GM18867 (cell line): Measurements from ENCODE around the gene CARD11.
"Not testable (repeated sequence)": the region's sequence is repeated elsewhere in the genome, so short reads cannot be mapped to it uniquely, and the experiment has no call there.

ENCODE experiments used
- ATAC-seq: cut with Tn5 transposase; IDR thresholded peaks from one replicate; pipeline ENCODE4 v1.9.1; 2021; ENCODE audit warnings: mild to moderate bottlenecking, moderate library complexity; ENCODE audit not compliant: unreplicated experiment

CARD11 gene

DNA sequence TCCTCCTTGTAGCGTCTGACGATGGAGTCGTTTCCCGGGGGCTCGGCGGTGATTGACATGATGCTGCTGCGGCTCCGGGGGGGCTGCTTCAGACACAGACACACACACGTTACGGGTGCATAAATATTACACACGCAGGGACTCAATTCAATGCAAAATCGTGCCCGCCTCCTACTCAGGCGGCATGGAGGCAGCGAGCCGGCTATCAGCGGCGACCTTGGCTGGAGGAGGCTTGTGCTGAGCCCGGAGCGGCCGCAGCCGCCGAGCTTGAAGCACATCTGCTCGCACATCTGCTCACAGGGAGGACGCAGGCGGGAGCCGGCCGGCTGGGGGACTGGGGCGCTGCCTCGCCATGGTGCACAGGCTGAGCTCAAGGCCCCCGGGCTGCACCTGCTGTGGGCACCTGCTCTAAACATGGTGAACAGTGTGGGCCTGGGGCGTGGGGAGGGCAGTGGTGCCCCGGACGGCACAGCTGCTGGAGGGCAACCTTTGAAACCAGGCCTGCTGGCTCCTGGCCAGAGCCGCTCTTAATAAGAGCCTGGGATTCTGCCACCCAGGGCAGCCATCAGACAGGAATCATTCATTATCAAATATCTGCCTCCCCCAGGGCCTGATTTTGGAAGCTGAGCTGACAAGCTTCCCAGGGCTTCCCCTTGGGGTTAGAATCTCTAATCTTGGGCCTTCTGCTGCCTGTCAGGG, 114.9 kb downstream of the CARD11 start:
- ATAC-seq = no peak

- ATAC-seq = no peak
Measured at GRCh38 chr7:2928256-2928612, 115.4 kb downstream of the CARD11 start.

GRCh38 chr7:2927592-2927991, 116.1 kb downstream of the CARD11 start:
- ATAC-seq = no peak

- no peak for ATAC-seq
Measured at GRCh38 chr7:2926896-2927405, 116.7 kb downstream of the CARD11 start.

GRCh38 chr7:2926120-2926895, 117.4 kb downstream of the CARD11 start:
- no peak for ATAC-seq

GRCh38 chr7:2924866-2925840, 118.5 kb downstream of the CARD11 start:
- no peak for ATAC-seq

- ATAC-seq = no peak
Measured at GRCh38 chr7:2923886-2924574, 119.6 kb downstream of the CARD11 start.

- ATAC-seq = no peak
Measured at GRCh38 chr7:2923291-2923781, 120.3 kb downstream of the CARD11 start.

- no peak for ATAC-seq
Measured at GRCh38 chr7:2922866-2923265, 120.8 kb downstream of the CARD11 start.

DNA sequence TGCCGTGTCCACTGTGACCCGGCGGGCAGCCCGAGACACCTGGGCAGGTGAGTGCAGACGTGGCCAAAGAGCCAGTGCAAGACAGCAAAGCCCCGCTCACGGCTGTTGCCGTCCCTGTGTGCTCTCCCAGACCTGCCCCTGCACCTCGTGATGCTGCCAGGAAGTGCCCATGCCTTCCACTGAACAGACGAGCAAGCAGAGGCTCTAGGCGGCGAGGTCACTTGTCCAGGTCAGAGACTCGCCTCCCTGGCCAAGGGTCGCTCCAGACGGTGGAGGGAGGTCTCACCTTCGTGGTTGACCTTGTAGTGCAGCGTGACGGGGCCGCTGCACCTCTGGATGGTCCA, 121.3 kb downstream of the CARD11 start:
- no peak for ATAC-seq

GRCh38 chr7:2921653-2922347, 121.9 kb downstream of the CARD11 start:
- ATAC-seq = no peak

DNA sequence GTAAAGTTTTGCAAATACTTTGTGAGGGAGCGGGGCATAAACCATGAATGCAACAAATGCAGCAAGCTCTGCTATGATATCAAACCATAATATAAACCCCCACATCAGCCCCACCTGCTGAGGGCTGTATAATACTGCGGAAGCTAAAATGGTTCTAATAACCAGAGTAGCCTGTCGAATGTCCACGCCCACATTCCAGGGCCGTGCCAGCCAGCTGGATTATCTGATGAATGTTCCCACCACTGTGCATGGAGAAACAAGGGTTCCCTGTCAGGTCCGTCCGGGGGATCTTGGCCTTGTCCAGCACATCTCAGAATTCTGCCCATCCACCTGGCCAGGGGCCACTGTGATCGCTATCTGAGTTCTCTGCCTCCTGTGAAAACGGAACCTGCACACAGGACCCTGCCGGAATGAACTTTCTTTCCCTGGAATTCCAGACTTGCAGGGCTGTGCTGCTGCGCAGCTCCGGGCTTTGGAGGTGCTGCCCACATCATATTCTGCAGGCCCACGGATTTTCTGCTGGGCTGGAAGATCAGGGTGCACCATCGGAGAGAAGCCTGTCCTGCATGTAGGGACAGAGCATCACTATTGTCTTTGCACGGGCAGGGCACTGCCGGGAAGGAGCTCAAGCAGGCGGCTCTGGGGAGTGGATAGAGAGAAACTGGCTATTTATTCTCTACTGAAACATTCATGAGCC, 122.6 kb downstream of the CARD11 start:
- no peak for ATAC-seq

DNA sequence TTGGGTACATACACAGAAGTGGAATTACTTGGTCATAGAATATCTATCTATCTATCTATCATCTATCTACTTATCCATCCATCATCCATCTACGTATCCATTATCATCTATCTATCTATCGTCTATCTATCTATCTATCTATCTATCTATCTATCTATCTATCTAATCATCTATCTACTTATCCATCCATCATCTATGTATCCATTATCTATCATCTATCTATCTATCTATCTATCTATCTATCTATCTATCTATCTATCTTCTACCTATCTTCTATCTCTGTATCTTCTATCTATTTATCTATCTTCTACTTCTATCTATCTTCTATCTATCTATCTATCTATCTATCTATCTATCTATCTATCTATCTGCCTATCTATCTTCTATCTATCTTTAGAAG, 123.2 kb downstream of the CARD11 start:
- ATAC-seq = not testable (repeated sequence)

GRCh38 chr7:2920041-2920440, 123.6 kb downstream of the CARD11 start:
- no peak for ATAC-seq

DNA sequence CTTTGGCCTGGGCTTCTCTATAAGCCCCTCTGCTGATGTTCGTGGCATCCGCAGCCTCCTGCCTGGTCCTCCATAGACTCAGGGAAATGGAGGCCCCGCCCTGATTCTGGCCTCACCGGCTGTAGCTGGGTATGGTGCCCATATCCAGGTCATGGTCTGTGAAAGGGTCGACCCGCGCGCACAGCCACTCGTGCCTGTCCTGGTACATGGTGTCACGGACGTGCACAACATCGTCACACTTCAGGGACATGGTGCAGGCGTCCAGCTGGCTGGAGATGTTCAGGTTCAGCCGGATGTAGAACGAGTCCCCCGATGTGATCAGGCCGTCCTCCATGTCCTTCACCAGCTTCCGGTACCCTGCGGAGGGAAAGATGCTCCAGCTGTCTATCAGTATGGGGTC, 124.4 kb downstream of the CARD11 start:
- no peak for ATAC-seq

GRCh38 chr7:2918406-2918805, 125.3 kb downstream of the CARD11 start:
- no peak for ATAC-seq

DNA sequence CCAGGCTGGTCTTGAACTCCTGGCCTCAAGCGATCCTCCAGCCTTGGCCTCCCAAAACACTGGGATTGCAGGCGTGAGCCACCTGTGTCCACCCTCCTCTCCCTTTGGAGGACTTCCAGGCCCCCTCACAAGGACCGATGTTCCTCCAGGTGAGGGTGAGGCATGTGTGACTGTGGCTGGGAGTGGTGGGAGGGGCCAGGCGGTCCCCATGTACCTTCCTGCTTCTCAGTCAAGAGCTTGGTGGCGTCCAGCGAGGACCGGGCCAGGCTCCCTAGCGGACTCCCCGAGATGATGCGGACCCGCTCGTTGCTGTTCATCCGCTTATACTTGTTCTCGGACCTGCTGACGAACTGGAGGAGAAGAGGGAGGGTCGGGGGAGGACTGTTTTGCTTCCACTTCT, 128.6 kb downstream of the CARD11 start:
- ATAC-seq = no peak

GRCh38 chr7:2913760-2914387, 129.8 kb downstream of the CARD11 start:
- no peak for ATAC-seq
